Nephron progenitor cell (in vitro differentiated cells): ENCODE data around the gene ZNF213.

Experiments used
- DNase-seq: peaks from one replicate; pipeline ENCODE4 v3.0.0; 2021
- H3K27ac Mint-ChIP-seq: 2 replicates; pipeline ENCODE4 v1.8.0; 2021; ENCODE audit warnings: mild to moderate bottlenecking, moderate library complexity, mixed read lengths
- H3K27me3 Mint-ChIP-seq: 2 replicates; pipeline ENCODE4 v1.8.0; 2021; ENCODE audit warnings: mild to moderate bottlenecking, low read depth, mixed read lengths; ENCODE audit not compliant: poor library complexity
- H3K36me3 Mint-ChIP-seq: 2 replicates; pipeline ENCODE4 v1.8.0; 2021; ENCODE audit warnings: low read depth, mixed read lengths
- H3K4me1 Mint-ChIP-seq: 2 replicates; pipeline ENCODE4 v1.8.0; 2021; ENCODE audit warnings: mixed read lengths
- H3K4me3 Mint-ChIP-seq: 2 replicates; pipeline ENCODE4 v1.8.0; 2021; ENCODE audit warnings: mild to moderate bottlenecking, moderate library complexity, mixed read lengths
- H3K9me3 Mint-ChIP-seq: 2 replicates; pipeline ENCODE4 v1.8.0; 2021; ENCODE audit warnings: mild to moderate bottlenecking, moderate library complexity, mixed read lengths
- CTCF ChIP-seq: fragments of 200-600 bp; sonication (generic); IDR thresholded peaks from 2 replicates; pipeline ENCODE4 v1.5.0; 2021; ENCODE audit warnings: antibody characterized with exemption

Gene ZNF213

DNA sequence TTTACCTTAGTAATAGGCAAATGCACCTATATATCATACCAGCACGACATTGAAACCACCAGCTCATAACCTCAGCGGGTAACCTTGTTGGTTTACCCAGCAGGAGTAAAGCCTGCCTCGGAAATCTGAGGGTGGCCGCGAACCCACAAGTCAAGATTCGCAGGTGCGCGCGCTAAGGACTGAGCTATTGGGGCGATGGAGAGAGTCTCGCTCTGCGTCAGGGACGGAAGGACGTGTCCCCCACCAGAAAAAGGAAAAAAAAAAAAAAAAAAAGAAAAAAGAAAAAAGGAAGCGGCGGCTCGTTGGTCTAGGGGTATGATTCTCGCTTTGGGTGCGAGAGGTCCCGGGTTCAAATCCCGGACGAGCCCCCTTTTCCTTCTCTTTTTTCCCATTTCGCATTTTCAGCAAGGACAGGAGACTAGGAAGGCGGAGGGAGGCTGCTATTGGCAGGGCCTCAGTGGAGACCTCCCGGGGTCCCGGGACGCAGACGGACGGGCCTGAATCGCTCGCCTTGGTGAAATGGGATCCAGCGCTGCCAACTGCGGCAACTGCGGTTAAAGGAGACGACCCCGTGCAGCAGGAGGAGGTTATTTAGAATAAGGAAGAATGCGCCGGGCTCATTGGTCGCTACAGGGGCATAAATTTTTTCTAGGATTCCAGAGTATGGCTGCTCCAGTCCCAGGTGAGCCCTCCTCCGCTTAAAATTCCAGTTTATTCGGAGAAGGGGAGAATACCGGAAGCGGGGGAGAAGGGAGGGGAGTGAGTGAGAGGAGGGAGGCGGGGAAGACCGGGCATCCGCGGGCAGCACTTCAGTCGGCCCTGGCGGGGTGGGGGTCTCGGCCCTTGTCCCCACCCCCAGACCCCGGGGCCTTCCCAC lies 53.2 kb downstream of the ZNF213 start, which contains the start of gene OR1F1:
TSS of gene OR1F1 (plus strand) at position 407 of the 877 bp plus-strand sequence.
- Mint-ChIP-seq H3K9me3 (peaks cover 23% of the 10 kb centered on the region), H3K4me1 (peaks cover 29% of the 10 kb centered on the region), H3K27ac (no peak within 1 kb of the TSS), H3K27me3 (peaks cover 93% of the 10 kb centered on the region), H3K4me3 (peak within 1 kb of the TSS; percentile 91), H3K36me3 (no peaks in the 10 kb centered on the region)
- DNase-seq = peak; percentile 59
- no peak for TF ChIP-seq CTCF

DNA sequence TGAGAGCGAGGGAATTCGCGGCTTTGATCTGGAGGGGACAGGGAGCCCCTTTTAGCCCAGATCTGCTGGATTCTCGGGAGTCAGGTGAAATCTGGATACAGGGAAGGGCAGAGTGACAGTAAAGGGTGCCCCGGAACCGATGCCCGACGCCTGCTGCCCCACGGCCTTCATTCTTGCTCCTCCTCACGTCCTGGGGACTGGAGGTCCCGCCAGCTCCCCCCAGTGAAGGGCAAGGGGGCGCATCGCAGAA lies 53.8 kb downstream of the ZNF213 start:
- TF ChIP-seq CTCF = no peak
- peaks cover 93% of the 10 kb centered on the region for H3K27me3 Mint-ChIP-seq
- no peaks in the 10 kb centered on the region for H3K36me3 Mint-ChIP-seq
- peak overlapping the region; percentile 91 for H3K4me3 Mint-ChIP-seq
- H3K27ac Mint-ChIP-seq = no peak overlapping the region
- no peak for DNase-seq
- peaks cover 23% of the 10 kb centered on the region for H3K4me1 Mint-ChIP-seq
- peaks cover 29% of the 10 kb centered on the region for H3K9me3 Mint-ChIP-seq

GRCh38 chr16:3188925-3189825 lies 54.3 kb downstream of the ZNF213 start:
- no peak for TF ChIP-seq CTCF
- DNase-seq = peak; percentile 63
- Mint-ChIP-seq H3K27me3 (peaks cover 93% of the 10 kb centered on the region), H3K27ac (no peak overlapping the region), H3K9me3 (peaks cover 31% of the 10 kb centered on the region), H3K4me1 (peaks cover 18% of the 10 kb centered on the region), H3K4me3 (peak overlapping the region; percentile 91), H3K36me3 (no peaks in the 10 kb centered on the region)

DNA sequence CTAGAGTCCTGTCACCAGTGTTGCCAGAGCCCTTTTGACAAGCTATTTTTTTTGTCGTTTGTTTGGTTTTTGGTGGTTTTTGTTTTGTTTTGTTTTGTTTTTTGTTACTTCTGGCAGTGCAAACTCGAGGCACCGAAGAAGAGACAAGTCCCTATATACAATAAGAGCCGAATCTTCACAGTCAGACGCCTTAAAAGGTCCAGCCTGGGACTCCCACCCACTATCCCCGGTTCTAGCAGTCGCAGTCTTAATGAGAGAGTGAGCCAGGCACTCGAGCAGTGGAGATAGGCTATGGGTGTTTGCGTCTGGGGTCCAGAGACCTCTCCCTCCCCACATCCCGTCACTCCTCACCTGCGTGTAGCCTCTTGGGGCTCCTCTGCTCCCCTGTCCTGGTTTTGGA lies 55.0 kb downstream of the ZNF213 start:
- Mint-ChIP-seq H3K36me3 (no peaks in the 10 kb centered on the region), H3K27ac (no peak overlapping the region), H3K4me3 (peak overlapping the region; percentile 91), H3K27me3 (peaks cover 94% of the 10 kb centered on the region), H3K4me1 (peaks cover 16% of the 10 kb centered on the region), H3K9me3 (peaks cover 37% of the 10 kb centered on the region)
- TF ChIP-seq CTCF = no peak
- no peak for DNase-seq

DNA sequence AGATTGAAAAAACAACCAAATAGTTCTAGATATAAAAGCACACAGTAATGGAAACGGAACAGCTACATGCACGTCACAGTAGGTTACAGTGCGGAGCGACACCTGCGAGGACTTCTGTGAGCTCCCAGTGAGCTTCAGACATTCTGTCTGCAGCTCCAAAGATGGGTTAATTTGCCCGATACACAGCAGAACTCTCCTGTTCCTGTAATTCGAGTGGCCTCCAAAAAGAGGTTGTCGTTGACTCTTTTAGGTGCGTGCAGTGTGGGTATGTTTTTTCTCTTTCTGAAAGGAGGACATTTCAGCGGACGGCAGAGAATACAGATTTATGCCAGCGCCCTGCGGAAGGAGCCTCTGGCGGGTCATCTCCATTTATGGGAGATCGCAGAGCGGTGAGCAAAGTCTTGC lies 56.1 kb downstream of the ZNF213 start:
- TF ChIP-seq CTCF = no peak
- Mint-ChIP-seq H3K4me3 (peak overlapping the region; percentile 71), H3K9me3 (peaks cover 37% of the 10 kb centered on the region), H3K27me3 (peaks cover 96% of the 10 kb centered on the region), H3K4me1 (peaks cover 16% of the 10 kb centered on the region), H3K27ac (no peak overlapping the region), H3K36me3 (no peaks in the 10 kb centered on the region)
- DNase-seq = no peak
